ENCODE results near the gene BLOC1S6. TPM values are rescaled to one million over a fixed set of nuclear protein-coding genes. Genes with fewer than 3 reads are reported as not detected.

Gene BLOC1S6
- total and polyA plus RNA-seq, 9 of the 15 experiments (the other 6 are each of a cell fraction or from before 2014, with no cell fraction given), result 18.2 to 72.4 (median 38.4) TPM

GRCh38 chr15:45587095-45587862, at the start of gene BLOC1S6 (continued):
- TF ChIP-seq HINFP (tag; conservative IDR thresholded peaks at IDR 0.05; ENCODE audit: low read depth), result no peak
- no peak for TF ChIP-seq MXD1 (CRISPR knock-in tag; IDR thresholded peaks at IDR 0.05; ENCODE audit: borderline replicate concordance, poor library complexity, severe bottlenecking)
- peak; percentile 55 for TF ChIP-seq NFYB (IDR thresholded peaks at IDR 0.05; ENCODE audit: extremely low read depth, insufficient read length)
- TF ChIP-seq DDX20 (tag; IDR thresholded peaks at IDR 0.05; ENCODE audit: low read depth), result no peak
- no peak for TF ChIP-seq THRA (IDR thresholded peaks at IDR 0.05)
- TF ChIP-seq ZNF76 (CRISPR knock-in tag; IDR thresholded peaks at IDR 0.05; ENCODE audit: borderline replicate concordance), result no peak
- peak; percentile 66 for TF ChIP-seq USF1 (CRISPR knock-in tag; IDR thresholded peaks at IDR 0.05)
- no peak for TF ChIP-seq ZNF75A (CRISPR knock-in tag; IDR thresholded peaks at IDR 0.05)
- TF ChIP-seq SMARCA5 (IDR thresholded peaks at IDR 0.05), result peak; percentile 12; the same call in 1 of the 2 replicates
- peak; percentile 71 for TF ChIP-seq ATF7 (IDR thresholded peaks at IDR 0.05)
- TF ChIP-seq ZFX (CRISPR knock-in tag; IDR thresholded peaks at IDR 0.05), result peak; percentile 96
- 0 out of 2 replicates have a peak, but pooled peaks have one; percentile 29 for TF ChIP-seq STAG1 (CRISPR knock-in tag; IDR thresholded peaks at IDR 0.05; ENCODE audit: borderline replicate concordance)
- TF ChIP-seq ZNF766 (CRISPR knock-in tag; conservative IDR thresholded peaks at IDR 0.05), result peak; percentile 57
- no peak for TF ChIP-seq CTCFL (IDR thresholded peaks at IDR 0.05; ENCODE audit: borderline replicate concordance, insufficient read depth, low read depth, low read length, poor library complexity, severe bottlenecking)
- no peak for TF ChIP-seq RBM25 (IDR thresholded peaks at IDR 0.05; ENCODE audit: low read depth, low read length, severe bottlenecking)
- no peak; the same call in 1 of the 2 replicates for TF ChIP-seq ZNF263 (CRISPR knock-in tag; IDR thresholded peaks at IDR 0.05; ENCODE audit: borderline replicate concordance)
- peak; percentile 77 for TF ChIP-seq SOX6 (IDR thresholded peaks at IDR 0.05)
- TF ChIP-seq ZNF431 (CRISPR knock-in tag; IDR thresholded peaks at IDR 0.05), result no peak
- TF ChIP-seq MCM3 (IDR thresholded peaks at IDR 0.05), result no peak
- TF ChIP-seq RAD51 (IDR thresholded peaks at IDR 0.05; ENCODE audit: borderline replicate concordance, low read depth), result 0 out of 2 replicates have a peak, but pooled peaks have one; percentile 50
- TF ChIP-seq DACH1 (IDR thresholded peaks at IDR 0.05; ENCODE audit: partially characterized antibody), result peak; percentile 62

All from K562 (cell line).